Stimulated activated CD8-positive, alpha-beta memory T cell treated with anti-CD3 and anti-CD28 coated beads, Interleukin-12 subunit alpha, Interleukin-12 subunit beta, amount 100 ng/mL, for 1 hour (primary cell): ENCODE measurements around the gene MAP4K4.
A peak's percentile ranks its signal among the peaks of the same experiment; 100 is the strongest.

Source experiments
- DNase-seq: peaks from one replicate; pipeline ENCODE4 v3.0.0-alpha.2; 2020; ENCODE audit warnings: low read depth

The MAP4K4 gene

GRCh38 chr2:101817481-101817880, 120.0 kb downstream of the MAP4K4 start:
- no peak for DNase-seq

GRCh38 chr2:101818531-101819451, 121.3 kb downstream of the MAP4K4 start:
- DNase-seq = no peak

GRCh38 chr2:101820519-101820918, 123.0 kb downstream of the MAP4K4 start:
- no peak for DNase-seq

GRCh38 chr2:101821059-101821805, 123.7 kb downstream of the MAP4K4 start:
- DNase-seq = no peak

GRCh38 chr2:101821828-101822458, 124.4 kb downstream of the MAP4K4 start:
- no peak for DNase-seq

GRCh38 chr2:101823347-101823791, 125.9 kb downstream of the MAP4K4 start:
- DNase-seq = peak; percentile 57

GRCh38 chr2:101823859-101824258, 126.4 kb downstream of the MAP4K4 start:
- DNase-seq = no peak

- no peak for DNase-seq
Measured at GRCh38 chr2:101826716-101827115, 129.2 kb downstream of the MAP4K4 start.

GRCh38 chr2:101827246-101827645, 129.7 kb downstream of the MAP4K4 start:
- DNase-seq = no peak

- DNase-seq = no peak
Measured at GRCh38 chr2:101828257-101828656, 130.8 kb downstream of the MAP4K4 start.

GRCh38 chr2:101828673-101829334, 131.3 kb downstream of the MAP4K4 start:
- DNase-seq = no peak

GRCh38 chr2:101829429-101829828, 131.9 kb downstream of the MAP4K4 start:
- DNase-seq = no peak

- DNase-seq = no peak
Measured at GRCh38 chr2:101830146-101830545, 132.6 kb downstream of the MAP4K4 start.

- no peak for DNase-seq
Measured at GRCh38 chr2:101830555-101830954, 133.0 kb downstream of the MAP4K4 start.

GRCh38 chr2:101831351-101831865, 133.9 kb downstream of the MAP4K4 start:
- peak; percentile 41 for DNase-seq

- no peak for DNase-seq
Measured at GRCh38 chr2:101832114-101832513, 134.6 kb downstream of the MAP4K4 start.

- DNase-seq = no peak
Measured at GRCh38 chr2:101833890-101834523, 136.5 kb downstream of the MAP4K4 start.

GRCh38 chr2:101837354-101837753, 139.8 kb downstream of the MAP4K4 start:
- DNase-seq = no peak

- DNase-seq = no peak
Measured at GRCh38 chr2:101841679-101842327, 144.3 kb downstream of the MAP4K4 start.

- no peak for DNase-seq
Measured at GRCh38 chr2:101842471-101842870, 145.0 kb downstream of the MAP4K4 start.

GRCh38 chr2:101843048-101843447, 145.5 kb downstream of the MAP4K4 start:
- no peak for DNase-seq
